GM23338 (cell line): ENCODE measurements around the gene DDX59. TPM values are rescaled to one million over a fixed set of nuclear protein-coding genes. Genes with fewer than 3 reads are reported as not detected.

Source experiments
- ATAC-seq: fragments of 200-7000 bp; cut with Tn5 transposase; 3 replicates; pipeline ENCODE4 v1.9.1; 2020
- DNase-seq: peaks from one replicate; pipeline ENCODE4 v3.0.0-alpha.2; 2015; ENCODE audit warnings: low spot score
- H2AFZ ChIP-seq: fragments of 200-600 bp; sonication (generic); 2 replicates; pipeline ENCODE4 v1.8.0; 2016; ENCODE audit warnings: antibody characterized with exemption, mild to moderate bottlenecking, moderate library complexity
- H3F3A ChIP-seq: fragments of 200-600 bp; sonication (generic); replicated peaks from 2 replicates; pipeline ENCODE4 v1.8.0; 2017; ENCODE audit warnings: antibody characterized with exemption, mixed run types, low read depth
- H3K27ac ChIP-seq: fragments of 200-600 bp; sonication (generic); 2 replicates; pipeline ENCODE4 v1.6.1; 2016; ENCODE audit warnings: low read depth
- H3K27me3 ChIP-seq: fragments of 200-600 bp; sonication (generic); 2 replicates; pipeline ENCODE4 v1.8.0; 2016; ENCODE audit warnings: mild to moderate bottlenecking, mixed run types, moderate library complexity; ENCODE audit not compliant: insufficient read depth
- H3K36me3 ChIP-seq: fragments of 200-600 bp; sonication (generic); 2 replicates; pipeline ENCODE4 v1.8.0; 2016; ENCODE audit warnings: mild to moderate bottlenecking; ENCODE audit not compliant: insufficient read depth
- H3K4me1 ChIP-seq: fragments of 200-600 bp; sonication (generic); 2 replicates; pipeline ENCODE4 v1.8.0; 2016; ENCODE audit warnings: mild to moderate bottlenecking, moderate library complexity; ENCODE audit not compliant: insufficient read depth
- H3K4me2 ChIP-seq: fragments of 200-600 bp; sonication (generic); 2 replicates; pipeline ENCODE4 v1.7.1; 2017; ENCODE audit warnings: mixed run types
- H3K4me3 ChIP-seq: fragments of 200-600 bp; sonication (generic); 2 replicates; pipeline ENCODE4 v1.6.1; 2016; ENCODE audit warnings: mixed run types
- H3K79me2 ChIP-seq: fragments of 200-600 bp; sonication (generic); replicated peaks from 2 replicates; pipeline ENCODE4 v1.8.0; 2017; ENCODE audit warnings: mild to moderate bottlenecking; ENCODE audit not compliant: insufficient read depth
- H3K9me2 ChIP-seq: fragments of 200-600 bp; sonication (generic); 2 replicates; pipeline ENCODE4 v1.8.0; 2017; ENCODE audit not compliant: insufficient read depth
- H4K20me1 ChIP-seq: fragments of 200-600 bp; sonication (generic); replicated peaks from 2 replicates; pipeline ENCODE4 v1.8.0; 2017; ENCODE audit warnings: mild to moderate bottlenecking; ENCODE audit not compliant: insufficient read depth
- H3K27ac Mint-ChIP-seq: 2 replicates; pipeline ENCODE4 v1.8.0; 2020; ENCODE audit warnings: inconsistent platforms, mild to moderate bottlenecking, moderate library complexity, mixed read lengths
- H3K27me3 Mint-ChIP-seq: 3 replicates; pipeline ENCODE4 v1.8.0; 2022; ENCODE audit warnings: low read depth, mild to moderate bottlenecking, moderate library complexity, mixed read lengths, inconsistent platforms; ENCODE audit not compliant: insufficient read depth, poor library complexity
- H3K36me3 Mint-ChIP-seq: 3 replicates; pipeline ENCODE4 v1.8.0; 2021; ENCODE audit warnings: low read depth, mild to moderate bottlenecking, inconsistent platforms, moderate library complexity, mixed read lengths
- H3K4me1 Mint-ChIP-seq: 3 replicates; pipeline ENCODE4 v1.8.0; 2020; ENCODE audit warnings: mild to moderate bottlenecking, inconsistent platforms, mixed read lengths
- H3K4me3 Mint-ChIP-seq: 3 replicates; pipeline ENCODE4 v1.8.0; 2021; ENCODE audit warnings: moderate library complexity, mild to moderate bottlenecking, inconsistent platforms, mixed read lengths
- H3K9me3 Mint-ChIP-seq: 3 replicates; pipeline ENCODE4 v1.8.0; 2020; ENCODE audit warnings: moderate library complexity, mild to moderate bottlenecking, inconsistent platforms, mixed read lengths
- CREB1 ChIP-seq: fragments of 250-450 bp; sonication (Bioruptor Pico); IDR thresholded peaks from 2 replicates; pipeline ENCODE4 v1.5.0; 2020; ENCODE audit warnings: low read depth, mild to moderate bottlenecking, moderate library complexity
- CTCF ChIP-seq, 2 experiments: fragments of 200-600 bp in 1 of 2; sonication (generic) in 1 of 2; conservative IDR thresholded peaks; 2 replicates each; pipeline versions ENCODE4 v1.5.1 to v1.6.1; 2016 to 2017; ENCODE audit warnings: antibody characterized with exemption in 2 of 2, low read depth in 2 of 2, mild to moderate bottlenecking in 2 of 2, moderate library complexity in 1 of 2
- ETS1 ChIP-seq: IDR thresholded peaks from 2 replicates; pipeline ENCODE4 v1.6.1; 2016; ENCODE audit warnings: antibody characterized with exemption
- EZH2phosphoT487 ChIP-seq: fragments of 200-600 bp; sonication (generic); IDR thresholded peaks from one replicate; pipeline ENCODE4 v1.8.1; 2018; ENCODE audit warnings: antibody characterized with exemption; ENCODE audit not compliant: unreplicated experiment
- JUNB ChIP-seq: IDR thresholded peaks from one replicate; pipeline ENCODE4 v1.6.1; 2016; ENCODE audit warnings: antibody characterized with exemption; ENCODE audit not compliant: unreplicated experiment
- NANOG ChIP-seq: IDR thresholded peaks from 2 replicates; pipeline ENCODE4 v1.6.1; 2016; ENCODE audit warnings: antibody characterized with exemption, borderline replicate concordance
- POLR2AphosphoS5 ChIP-seq: IDR thresholded peaks from 2 replicates; pipeline ENCODE4 v1.6.1; 2016; ENCODE audit warnings: antibody characterized with exemption, low read depth
- REST ChIP-seq: IDR thresholded peaks from one replicate; pipeline ENCODE4 v1.6.1; 2018; ENCODE audit warnings: antibody characterized with exemption; ENCODE audit not compliant: unreplicated experiment
- STAT1 ChIP-seq: IDR thresholded peaks from one replicate; pipeline ENCODE4 v1.6.1; 2016; ENCODE audit warnings: antibody characterized with exemption; ENCODE audit not compliant: unreplicated experiment
- ZNF114 ChIP-seq: fragments of 250-450 bp; sonication (Bioruptor Pico); IDR thresholded peaks from 2 replicates; pipeline ENCODE4 v1.5.0; 2020; ENCODE audit warnings: mild to moderate bottlenecking, moderate library complexity
- ZNF331 ChIP-seq: fragments of 250-450 bp; sonication (Bioruptor Pico); IDR thresholded peaks from 2 replicates; pipeline ENCODE4 v1.5.0; 2020; ENCODE audit warnings: low read depth, mild to moderate bottlenecking, moderate library complexity
- ZNF462 ChIP-seq: fragments of 250-450 bp; sonication (Bioruptor Pico); IDR thresholded peaks from 2 replicates; pipeline ENCODE4 v1.5.0; 2020; ENCODE audit warnings: mild to moderate bottlenecking, moderate library complexity
- polyA plus RNA-seq: library from polyadenylated mRNA; unstranded; fragments of >200 nt; fragmentation: Nextera tagmentation; extraction: Ambion mirVana; gene quantifications from 2 replicates; pipeline ENCODE4 v1.2.1, GENCODE V29; 2016
- total RNA-seq: library from RNA; depleted of rRNA; stranded (reverse); fragments of >200 nt; shearing (Covaris generic); gene quantifications from 2 replicates; pipeline ENCODE4 v1.2.3, GENCODE V29; 2014

The DDX59 gene
- total and polyA plus RNA-seq, 2 experiments from 2014 or later, result 14.7 to 15.7 TPM

- Histone ChIP-seq H2AFZ (no peak overlapping the region), H3K4me2 (no peak overlapping the region), H4K20me1 (no peaks in the 10 kb centered on the region), H3F3A (no peaks in the 10 kb centered on the region), H3K27ac (no peak overlapping the region), H3K4me3 (no peak overlapping the region), H3K36me3 (peaks cover 9% of the 10 kb centered on the region), H3K4me1 (no peaks in the 10 kb centered on the region), H3K27me3 (no peaks in the 10 kb centered on the region), H3K9me2 (no peaks in the 10 kb centered on the region), H3K79me2 (no peaks in the 10 kb centered on the region)
- Mint-ChIP-seq H3K9me3 (no peaks in the 10 kb centered on the region; the same call in 2 of the 3 replicates), H3K4me3 (no peak overlapping the region), H3K27ac (no peak overlapping the region), H3K36me3 (peaks cover 24% of the 10 kb centered on the region; the same call in 2 of the 3 replicates), H3K4me1 (no peaks in the 10 kb centered on the region), H3K27me3 (peaks cover 2% of the 10 kb centered on the region)
- DNase-seq, result no peak
- no peak for ATAC-seq
- no peak for TF ChIP-seq POLR2AphosphoS5
- TF ChIP-seq ETS1, result no peak
- TF ChIP-seq EZH2phosphoT487, result no peak
- no peak for TF ChIP-seq ZNF331 (CRISPR knock-in tag)
- TF ChIP-seq JUNB, result no peak
- no peak for TF ChIP-seq ZNF114 (CRISPR knock-in tag)
- no peak for TF ChIP-seq CREB1 (CRISPR knock-in tag)
- TF ChIP-seq REST, result no peak
- TF ChIP-seq STAT1, result no peak
- no peak for TF ChIP-seq NANOG
- TF ChIP-seq ZNF462, result no peak
- no peak for TF ChIP-seq CTCF (conservative IDR thresholded peaks at IDR 0.05; ENCODE audit: low read depth in 2 of 2)
Observed at GRCh38 chr1:200646515-200646914, 23.2 kb downstream of the DDX59 start.
